ENCODE results near the gene PLET1.

DNA sequence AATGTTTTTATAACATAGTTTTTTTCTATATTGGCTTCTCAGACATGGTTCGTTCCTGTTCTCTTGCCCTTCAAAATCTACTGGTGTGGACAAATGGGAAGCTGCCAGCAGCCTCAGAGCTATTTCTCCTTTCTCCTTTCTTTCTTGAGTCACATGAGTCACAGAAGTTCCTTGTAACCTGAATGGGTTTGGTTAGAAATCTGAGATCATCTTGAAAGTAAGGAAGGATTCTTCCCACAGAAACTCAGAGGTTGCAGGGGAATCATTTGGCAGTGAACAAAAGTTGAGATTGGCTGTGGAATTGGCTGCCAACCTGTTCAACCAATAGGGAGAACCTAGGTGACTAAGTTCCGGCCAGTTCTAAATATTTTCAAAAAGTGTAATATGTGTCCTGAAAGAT is 12.5 kb downstream of the PLET1 start:
- TF ChIP-seq CTCF (IDR thresholded peaks at IDR 0.05; ENCODE audit: low read depth, low read length, missing input control) (no peak), EGR1 (IDR thresholded peaks at IDR 0.05; ENCODE audit: low read depth in 2 of 2) (no peak), FOXA1 (IDR thresholded peaks at IDR 0.05) (no peak), SP1 (IDR thresholded peaks at IDR 0.05) (no peak), RAD21 (IDR thresholded peaks at IDR 0.05) (no peak), TAF1 (conservative IDR thresholded peaks at IDR 0.05) (no peak), HNF4G (IDR thresholded peaks at IDR 0.05) (no peak)
- TF ChIP-seq, protein P1, sequence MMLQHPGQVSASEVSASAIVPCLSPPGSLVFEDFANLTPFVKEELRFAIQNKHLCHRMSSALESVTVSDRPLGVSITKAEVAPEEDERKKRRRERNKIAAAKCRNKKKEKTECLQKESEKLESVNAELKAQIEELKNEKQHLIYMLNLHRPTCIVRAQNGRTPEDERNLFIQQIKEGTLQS (IDR thresholded peaks at IDR 0.05), result no peak
